HG02885 (cell line): ENCODE data around the gene IRF3.

Source experiments
- ATAC-seq: cut with Tn5 transposase; IDR thresholded peaks from one replicate; pipeline ENCODE4 v1.9.1; 2021; ENCODE audit warnings: mild to moderate bottlenecking; ENCODE audit not compliant: unreplicated experiment, poor library complexity

IRF3 gene, protein sequence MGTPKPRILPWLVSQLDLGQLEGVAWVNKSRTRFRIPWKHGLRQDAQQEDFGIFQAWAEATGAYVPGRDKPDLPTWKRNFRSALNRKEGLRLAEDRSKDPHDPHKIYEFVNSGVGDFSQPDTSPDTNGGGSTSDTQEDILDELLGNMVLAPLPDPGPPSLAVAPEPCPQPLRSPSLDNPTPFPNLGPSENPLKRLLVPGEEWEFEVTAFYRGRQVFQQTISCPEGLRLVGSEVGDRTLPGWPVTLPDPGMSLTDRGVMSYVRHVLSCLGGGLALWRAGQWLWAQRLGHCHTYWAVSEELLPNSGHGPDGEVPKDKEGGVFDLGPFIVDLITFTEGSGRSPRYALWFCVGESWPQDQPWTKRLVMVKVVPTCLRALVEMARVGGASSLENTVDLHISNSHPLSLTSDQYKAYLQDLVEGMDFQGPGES

DNA sequence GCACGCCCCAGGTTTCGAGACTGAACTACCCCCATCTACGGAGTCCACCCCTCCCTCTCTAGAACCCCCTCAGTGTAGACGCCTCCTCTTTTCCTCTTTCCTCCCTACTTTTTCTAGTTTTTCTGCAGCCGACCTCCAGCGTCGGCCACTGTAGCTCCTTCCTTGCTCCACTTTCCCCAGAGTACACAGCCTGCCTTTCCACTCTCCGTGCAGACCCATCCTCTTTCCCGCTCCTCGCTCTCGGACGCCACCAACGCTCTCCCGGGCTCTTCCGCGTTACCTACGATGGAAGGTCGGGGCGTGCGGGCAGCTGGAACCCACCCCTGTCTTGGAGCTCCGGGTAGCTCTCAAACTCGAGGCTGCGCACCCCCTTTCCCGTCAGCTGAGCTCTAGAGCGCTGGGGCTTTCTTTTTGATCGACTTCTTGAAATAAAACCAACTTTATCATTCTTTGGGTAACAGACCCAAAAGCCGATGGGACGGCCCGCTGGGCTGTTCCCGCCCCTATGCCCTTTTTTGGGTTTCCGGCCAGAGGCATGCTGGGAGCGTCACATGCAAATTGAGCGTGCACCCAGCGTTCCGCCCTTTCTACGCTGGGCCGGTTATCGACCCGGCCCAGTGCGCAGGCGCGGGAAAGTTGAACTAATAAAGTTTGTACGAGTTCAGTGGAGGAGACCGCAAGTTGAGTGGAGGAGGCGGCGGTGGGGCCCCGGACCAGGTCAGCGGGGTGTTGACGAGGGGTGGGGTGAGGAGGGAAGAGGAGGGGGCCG is at the start of gene IRF3, which contains the start of gene BCL2L12:
Gene IRF3, minus strand, starts transcription at position 507 of the 769 bp plus-strand sequence. CDS start 1,019 bp downstream, outside the sequence.
Gene BCL2L12, plus strand, starts transcription at position 583 of the 769 bp plus-strand sequence. CDS start 760 bp downstream, outside the sequence.
- ATAC-seq = peak; percentile 83

DNA sequence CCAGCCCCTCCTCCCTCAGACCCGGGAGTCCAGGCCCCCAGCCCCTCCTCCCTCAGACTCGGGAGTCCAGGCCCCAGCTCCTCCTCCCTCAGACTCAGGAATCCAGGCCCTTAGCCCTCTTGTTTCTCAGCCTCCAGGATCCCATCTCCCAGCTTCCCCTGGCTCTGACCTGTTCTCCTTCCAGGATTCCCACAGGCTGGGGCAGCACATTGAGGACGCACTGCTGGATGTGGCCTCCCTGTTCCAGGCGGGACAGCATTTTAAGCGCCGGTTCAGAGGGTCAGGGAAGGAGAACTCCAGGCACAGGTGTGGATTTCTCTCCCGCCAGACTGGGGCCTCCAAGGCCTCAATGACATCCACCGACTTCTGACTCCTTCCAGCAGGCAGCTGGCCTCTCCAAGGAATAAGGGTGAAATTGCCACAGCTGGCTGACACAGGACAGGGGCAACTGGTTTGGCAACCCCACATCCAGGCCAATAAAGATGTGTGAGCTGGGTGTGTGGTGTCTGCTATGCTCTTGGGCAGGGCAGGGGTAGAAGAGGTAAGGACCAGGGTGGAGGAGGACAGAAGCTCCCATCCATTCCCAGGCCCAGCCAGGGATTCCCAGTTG is 47.7 kb upstream of the IRF3 start:
- no peak for ATAC-seq

- no peak for ATAC-seq
These were observed 46.8 kb upstream of the IRF3 start for GRCh38 chr19:49712397-49712859.

GRCh38 chr19:49710372-49710951 is 44.8 kb upstream of the IRF3 start:
- no peak for ATAC-seq

DNA sequence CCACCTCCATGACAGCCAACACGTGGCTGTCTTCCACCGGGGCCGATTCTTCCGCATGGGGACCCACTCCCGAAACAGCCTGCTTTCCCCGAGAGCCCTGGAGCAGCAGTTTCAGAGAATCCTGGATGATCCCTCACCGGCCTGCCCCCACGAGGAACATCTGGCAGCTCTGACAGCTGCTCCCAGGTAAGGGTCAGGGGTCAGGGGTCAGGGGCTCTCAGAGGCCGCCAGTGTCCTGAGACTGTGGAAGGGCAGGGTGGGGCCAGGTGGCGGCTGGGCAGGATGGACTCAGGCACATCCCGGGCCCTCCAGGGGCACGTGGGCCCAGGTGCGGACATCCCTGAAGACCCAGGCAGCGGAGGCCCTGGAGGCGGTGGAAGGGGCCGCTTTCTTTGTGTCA is 40.3 kb upstream of the IRF3 start:
- ATAC-seq = no peak

GRCh38 chr19:49704888-49705642 is 39.4 kb upstream of the IRF3 start:
- no peak for ATAC-seq

GRCh38 chr19:49701271-49701786 is 35.7 kb upstream of the IRF3 start:
- ATAC-seq = no peak

GRCh38 chr19:49700563-49700962 is 34.9 kb upstream of the IRF3 start:
- ATAC-seq = no peak

DNA sequence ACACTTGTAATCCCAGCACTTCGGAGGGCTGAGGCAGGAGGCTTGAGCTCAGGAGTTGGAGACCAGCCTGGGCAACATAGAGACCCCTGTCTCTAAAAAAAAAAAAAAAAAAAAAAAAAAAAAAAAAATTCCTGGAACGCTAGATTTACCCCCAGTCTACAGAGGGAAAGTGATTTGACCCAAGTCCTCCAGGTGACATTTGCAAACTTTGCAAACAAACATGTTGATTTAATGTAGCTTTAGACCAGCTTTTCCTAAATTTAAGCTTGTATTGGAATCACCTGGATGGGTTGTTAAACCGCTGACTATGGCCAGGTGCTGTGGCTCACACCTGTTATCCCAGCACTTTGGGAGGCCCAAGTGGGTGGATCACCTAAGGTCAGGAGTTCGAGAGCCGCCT is 33.7 kb upstream of the IRF3 start:
- no peak for ATAC-seq

GRCh38 chr19:49696865-49697264 is 31.2 kb upstream of the IRF3 start:
- no peak for ATAC-seq

GRCh38 chr19:49696115-49696514 is 30.5 kb upstream of the IRF3 start:
- no peak for ATAC-seq

- no peak for ATAC-seq
These were observed 26.5 kb upstream of the IRF3 start for GRCh38 chr19:49692147-49692506.

GRCh38 chr19:49691243-49692146 is 25.8 kb upstream of the IRF3 start:
- ATAC-seq = no peak

- no peak for ATAC-seq
These were observed 25.1 kb upstream of the IRF3 start, which contains the start of gene CPT1C for GRCh38 chr19:49690656-49691242. Gene CPT1C, plus strand, starts transcription at chr19:49691116. Its CDS starts 1,137 bp downstream, at chr19:49692253.

GRCh38 chr19:49690079-49690655 is 24.5 kb upstream of the IRF3 start:
- ATAC-seq = no peak

DNA sequence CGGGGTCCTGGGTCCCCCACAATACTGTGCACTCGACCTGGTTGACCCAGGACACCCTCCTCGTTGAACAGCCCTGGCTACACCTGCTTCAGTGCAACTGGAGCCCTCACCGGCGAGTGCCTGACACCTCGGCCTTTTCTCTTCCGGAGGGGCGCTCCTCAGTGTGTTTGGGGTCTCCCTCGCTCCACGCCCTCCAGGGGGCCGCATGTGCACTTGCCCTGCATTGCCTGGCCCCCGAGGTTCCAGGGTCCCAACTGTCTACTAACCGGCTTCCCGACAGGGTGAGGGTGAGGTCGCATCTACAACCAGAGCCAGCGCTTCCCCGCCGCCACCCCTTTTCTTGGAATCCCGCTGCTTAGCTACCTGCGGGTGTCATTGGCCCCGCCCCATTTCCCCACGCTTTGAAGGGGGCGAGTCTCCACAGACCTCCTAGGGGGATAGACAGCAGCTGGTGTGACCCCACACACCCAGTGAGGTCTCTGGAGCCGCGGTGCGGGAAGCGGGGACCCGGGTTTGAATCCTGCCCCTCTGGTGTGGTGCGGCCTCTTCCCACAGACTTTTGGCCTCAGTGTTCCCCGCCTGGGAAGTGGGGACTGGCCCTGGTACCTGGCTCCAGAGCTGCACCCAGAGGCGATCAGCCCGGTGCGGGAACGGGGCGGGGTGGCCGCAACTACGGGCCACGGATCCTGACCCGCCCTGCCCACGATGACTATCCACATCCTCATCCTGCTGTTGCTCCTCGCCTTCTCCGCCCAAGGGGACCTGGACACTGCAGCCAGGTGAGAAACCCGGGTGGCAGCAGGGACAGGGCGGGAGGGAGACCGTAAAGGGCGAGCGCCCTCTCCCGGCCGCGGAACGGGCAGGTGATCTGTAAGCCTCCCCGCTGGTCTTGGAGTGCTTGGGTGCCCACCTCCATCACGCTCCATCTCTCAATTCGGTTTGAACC is 23.7 kb upstream of the IRF3 start, which contains the start of gene ADM5:
Gene ADM5, plus strand, starts transcription at position 462 of the 946 bp plus-strand sequence. Its CDS starts 244 bp downstream, at position 706.
- no peak for ATAC-seq
